Suppressor macrophage treated with lipopolysaccharide for 4 hours (primary cell): ENCODE results near the gene PNPLA5.

ENCODE experiments used
- DNase-seq: peaks from one replicate; pipeline ENCODE4 v3.0.0-alpha.2; 2020

The PNPLA5 gene

DNA sequence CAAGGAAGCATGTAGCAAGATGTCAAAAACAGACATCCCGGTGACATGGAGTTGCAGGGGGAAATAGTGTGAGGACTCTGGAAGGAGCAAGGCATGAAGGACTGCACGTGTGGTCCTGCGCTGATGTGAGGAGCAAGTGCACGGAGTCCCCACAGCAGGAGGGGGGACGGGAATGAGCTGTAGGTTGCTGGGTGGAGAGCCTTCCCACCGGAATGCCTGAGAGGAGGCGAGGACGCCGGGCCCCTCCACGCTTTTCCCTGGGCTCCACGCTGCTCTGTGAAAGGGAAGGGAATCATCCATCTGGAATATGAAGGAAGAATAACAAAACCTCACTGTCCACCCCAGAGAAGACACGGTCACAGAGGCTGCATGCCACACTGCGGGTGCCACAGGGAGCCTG is 56.1 kb downstream of the PNPLA5 start:
- DNase-seq, result no peak

DNA sequence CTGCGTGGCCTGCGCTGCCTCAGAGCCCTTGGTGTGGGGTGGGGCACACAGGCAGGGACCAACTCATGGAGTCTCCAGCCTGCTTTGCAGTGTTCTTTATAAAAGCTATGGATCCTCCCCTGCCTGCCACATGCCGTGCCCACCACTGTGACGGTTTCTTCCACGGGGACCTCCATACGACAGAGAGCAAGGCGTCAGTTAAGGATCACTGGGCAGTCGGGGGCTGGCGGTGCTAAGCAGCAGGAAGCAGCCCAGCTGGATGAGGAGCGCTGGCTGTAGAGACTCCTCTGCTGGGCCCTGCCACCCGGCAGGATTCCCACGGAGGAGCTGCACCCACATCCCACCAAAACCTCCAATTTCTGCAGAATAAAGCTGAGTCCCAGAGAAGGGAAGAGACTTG is 56.6 kb downstream of the PNPLA5 start:
- no peak for DNase-seq

GRCh38 chr22:43833286-43834240 is 58.2 kb downstream of the PNPLA5 start:
- no peak for DNase-seq

- no peak for DNase-seq
These were observed 59.2 kb downstream of the PNPLA5 start for GRCh38 chr22:43832393-43833265.

GRCh38 chr22:43831561-43832392 is 60.0 kb downstream of the PNPLA5 start:
- no peak for DNase-seq

DNA sequence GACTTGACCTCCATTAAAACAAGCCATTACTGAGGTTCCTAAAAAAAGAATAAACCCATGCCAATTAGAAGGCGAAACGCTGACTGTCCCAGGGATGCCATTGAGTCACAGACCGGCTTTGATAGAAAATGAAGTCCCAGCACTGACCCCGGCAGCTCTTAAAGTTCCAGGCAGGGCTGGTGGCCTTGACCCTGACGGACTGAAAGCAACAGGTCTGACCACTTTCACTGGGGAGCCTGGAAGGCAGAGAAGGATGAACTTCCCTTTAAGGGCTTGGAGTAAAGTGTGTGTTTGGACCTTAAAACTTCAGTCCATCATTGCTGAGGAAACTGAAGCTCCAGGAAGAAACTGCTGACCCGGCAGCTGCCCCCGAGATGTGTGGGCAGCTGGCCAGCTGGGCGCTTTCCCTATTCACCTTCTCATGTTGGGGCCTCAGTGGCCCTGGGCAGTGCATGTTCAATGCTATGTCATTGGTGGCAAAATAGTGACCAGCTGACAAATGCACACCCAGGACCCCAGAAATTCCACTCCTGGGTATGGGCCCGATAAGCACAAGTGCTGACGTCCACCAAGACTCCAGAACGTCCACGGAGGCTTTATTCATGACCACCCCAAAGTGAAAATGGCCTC is 60.8 kb downstream of the PNPLA5 start:
- no peak for DNase-seq

DNA sequence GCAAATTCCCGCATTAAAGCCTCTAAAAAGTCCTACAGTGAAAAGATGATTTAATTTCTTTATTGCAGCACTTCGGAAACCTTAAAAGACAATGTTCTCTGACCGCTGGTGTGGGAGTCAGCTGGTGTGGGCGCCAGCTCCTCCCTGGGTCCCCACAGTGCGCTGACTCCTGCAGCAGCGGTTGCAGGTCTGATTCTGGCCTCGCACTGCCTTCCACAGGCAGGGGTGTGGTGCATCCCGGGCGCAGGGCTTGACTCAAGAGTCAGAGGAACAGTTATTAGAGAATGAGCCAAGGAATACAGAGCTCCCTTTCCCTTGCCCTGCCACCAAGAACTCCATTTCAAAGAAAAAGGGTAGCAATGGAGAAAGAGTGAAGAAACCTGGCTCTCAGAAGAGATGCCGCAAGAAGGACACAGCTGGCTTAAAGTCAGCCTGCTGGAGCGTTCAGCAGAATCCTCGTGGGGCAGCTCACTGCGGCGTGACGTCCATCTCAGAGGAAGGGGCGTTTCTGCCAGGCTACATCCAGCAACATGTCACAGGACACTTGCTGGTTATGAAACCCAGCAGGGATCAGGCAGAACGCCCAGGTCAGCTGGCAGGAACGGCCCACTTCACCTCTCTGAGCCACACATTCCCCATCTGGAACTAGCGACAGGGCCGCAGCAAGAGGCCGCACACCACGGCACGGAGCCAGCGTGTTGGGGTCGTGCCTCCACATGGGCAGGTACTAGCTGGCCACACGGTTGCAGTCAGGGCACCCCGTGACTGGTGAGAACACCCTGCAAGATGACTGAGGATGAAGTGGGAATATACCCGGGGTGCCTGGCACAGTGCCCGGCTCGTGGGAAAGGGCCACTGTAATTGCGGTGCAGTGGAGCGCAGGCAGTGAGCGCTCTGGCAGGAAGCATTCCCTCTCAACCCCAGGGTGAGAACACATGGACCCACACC is 61.6 kb downstream of the PNPLA5 start:
- DNase-seq, result no peak
